IMR-90 (cell line): Measurements from ENCODE around the gene SLC26A5.
A peak's percentile ranks its signal among the peaks of the same experiment; 100 is the strongest.

Experiments
- CEBPB ChIP-seq: IDR thresholded peaks from 2 replicates; pipeline ENCODE4 v1.6.1; 2012; ENCODE audit warnings: low read depth, low read length, improper control_type of control experiment
- NFE2L2 ChIP-seq: fragments of 150-350 bp; IDR thresholded peaks from 2 replicates; pipeline ENCODE4 v1.6.1; 2016; ENCODE audit warnings: low read depth, mild to moderate bottlenecking, low read length
- TF ChIP-seq, protein P1 (sequence below): conservative IDR thresholded peaks from 2 replicates; pipeline ENCODE4 v1.5.1; 2012; ENCODE audit warnings: mild to moderate bottlenecking, low read depth, low read length, improper control_type of control experiment

DNA sequence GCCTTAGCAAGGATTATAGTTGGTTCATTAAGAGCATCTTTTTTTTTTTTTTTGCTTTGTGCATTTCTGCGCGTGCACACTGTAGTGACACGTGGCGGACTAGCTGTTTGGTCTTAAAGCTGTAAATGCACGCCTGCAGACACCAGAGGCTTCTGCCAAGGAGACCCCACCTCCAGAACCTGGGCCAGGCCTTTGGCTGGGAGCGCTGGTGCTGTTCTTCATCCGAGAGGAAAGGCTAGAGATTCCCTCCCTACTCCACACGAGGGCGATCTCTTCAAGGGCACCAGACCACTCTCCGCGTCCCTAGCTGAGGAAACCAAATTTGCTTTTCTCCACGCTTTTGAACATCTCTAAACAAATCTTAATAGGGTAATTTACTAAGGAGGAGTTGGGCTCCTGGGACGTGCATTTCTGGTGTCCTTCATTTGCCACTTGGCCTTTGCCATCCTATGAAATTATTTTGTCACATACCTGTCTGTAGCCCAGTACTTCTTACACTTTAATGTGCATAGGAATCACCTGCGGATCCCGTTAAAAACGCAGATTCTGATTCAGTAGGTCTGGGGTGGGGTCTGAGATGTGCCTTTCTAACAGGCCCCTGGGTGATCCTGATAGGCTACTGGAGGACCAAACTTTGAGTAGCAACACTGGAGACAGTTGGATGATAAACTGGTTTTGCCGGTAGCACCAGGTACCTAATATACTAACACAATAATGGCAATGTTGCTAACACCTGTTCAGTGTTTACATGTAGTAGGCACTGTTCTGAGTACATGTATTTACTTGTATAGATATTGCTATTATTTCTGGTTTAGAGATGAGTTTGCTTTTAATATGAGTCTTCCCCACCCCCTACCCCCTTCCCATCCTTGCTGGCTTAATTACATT is 1.3 kb upstream of the SLC26A5 start:
- TF ChIP-seq CEBPB, result no peak
- TF ChIP-seq NFE2L2, result no peak
- TF ChIP-seq, protein P1, sequence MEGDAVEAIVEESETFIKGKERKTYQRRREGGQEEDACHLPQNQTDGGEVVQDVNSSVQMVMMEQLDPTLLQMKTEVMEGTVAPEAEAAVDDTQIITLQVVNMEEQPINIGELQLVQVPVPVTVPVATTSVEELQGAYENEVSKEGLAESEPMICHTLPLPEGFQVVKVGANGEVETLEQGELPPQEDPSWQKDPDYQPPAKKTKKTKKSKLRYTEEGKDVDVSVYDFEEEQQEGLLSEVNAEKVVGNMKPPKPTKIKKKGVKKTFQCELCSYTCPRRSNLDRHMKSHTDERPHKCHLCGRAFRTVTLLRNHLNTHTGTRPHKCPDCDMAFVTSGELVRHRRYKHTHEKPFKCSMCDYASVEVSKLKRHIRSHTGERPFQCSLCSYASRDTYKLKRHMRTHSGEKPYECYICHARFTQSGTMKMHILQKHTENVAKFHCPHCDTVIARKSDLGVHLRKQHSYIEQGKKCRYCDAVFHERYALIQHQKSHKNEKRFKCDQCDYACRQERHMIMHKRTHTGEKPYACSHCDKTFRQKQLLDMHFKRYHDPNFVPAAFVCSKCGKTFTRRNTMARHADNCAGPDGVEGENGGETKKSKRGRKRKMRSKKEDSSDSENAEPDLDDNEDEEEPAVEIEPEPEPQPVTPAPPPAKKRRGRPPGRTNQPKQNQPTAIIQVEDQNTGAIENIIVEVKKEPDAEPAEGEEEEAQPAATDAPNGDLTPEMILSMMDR, result peak; percentile 83
